DND-41 (cell line): ENCODE data around the gene CD151.

Source experiments
- CTCF ChIP-seq: IDR thresholded peaks from 2 replicates; pipeline ENCODE4 v1.5.1; 2012; ENCODE audit warnings: borderline replicate concordance, low read length, moderate library complexity, mild to moderate bottlenecking; ENCODE audit not compliant: poor library complexity, severe bottlenecking; ENCODE audit errors: extremely low read depth
- EZH2 ChIP-seq: IDR thresholded peaks from 3 replicates; pipeline ENCODE4 v1.6.1; 2012; ENCODE audit warnings: borderline replicate concordance, low read depth, mild to moderate bottlenecking, moderate library complexity, low read length, inconsistent platforms; ENCODE audit not compliant: severe bottlenecking

GRCh38 chr11:787084-787675, 45.6 kb upstream of the CD151 start:
- TF ChIP-seq CTCF: no peak
- no peak for TF ChIP-seq EZH2
